ENCODE measurements around the gene SETD5. TPM values are rescaled to one million over a fixed set of nuclear protein-coding genes. Genes with fewer than 3 reads are reported as not detected.

The SETD5 gene
- total and polyA plus RNA-seq, 2 of the 8 experiments (the other 6 are each of a cell fraction or from before 2014, with no cell fraction given), result 108 to 234 TPM

DNA sequence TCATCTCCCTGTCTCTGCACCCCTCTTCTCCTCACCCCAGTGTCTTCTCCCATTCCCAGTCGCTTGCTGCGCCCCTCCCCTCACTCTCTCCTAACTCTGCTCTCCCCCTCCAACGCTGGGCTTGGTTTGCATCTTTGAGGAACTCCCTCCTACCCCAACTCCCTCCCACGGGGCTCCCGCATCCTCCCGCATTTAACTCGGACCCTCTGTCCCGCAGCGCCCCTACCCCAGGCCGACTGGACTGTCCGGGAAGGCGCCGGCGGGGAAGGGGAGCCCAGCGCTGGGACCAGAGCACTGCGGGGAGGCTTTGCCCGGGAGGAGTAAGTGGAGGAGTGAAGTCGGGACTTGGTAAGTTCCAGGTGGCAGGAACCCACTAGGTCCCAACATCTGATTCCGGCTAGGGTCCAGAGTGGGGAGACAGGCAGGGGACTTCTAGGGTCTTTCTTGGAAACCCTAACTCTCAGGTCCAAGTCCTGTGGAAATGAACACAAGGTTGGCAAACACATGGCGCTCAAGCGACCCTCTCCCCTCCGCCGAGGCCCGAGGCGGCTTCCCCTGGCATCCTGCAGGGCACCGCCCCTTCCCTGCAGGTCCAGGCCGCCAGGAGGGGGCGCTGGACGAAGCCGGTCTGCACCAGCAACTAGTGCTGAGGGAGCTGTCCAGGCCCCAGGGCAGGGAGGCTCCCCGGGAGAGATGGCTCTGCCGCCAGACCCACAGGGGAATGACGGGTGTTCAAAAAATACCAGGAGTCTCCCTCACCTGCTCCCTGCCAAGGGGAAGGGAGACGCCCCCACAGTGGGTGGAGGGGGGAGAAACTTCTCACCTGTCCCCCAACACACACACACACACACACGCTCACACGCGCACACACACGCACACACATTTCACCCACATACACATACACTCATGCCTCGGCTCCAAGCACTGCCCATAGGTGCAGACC lies 103.0 kb downstream of the SETD5 start:
- Histone ChIP-seq H4K5ac (ENCODE audit: insufficient read length, low read depth, low read length) (peak overlapping the region; percentile 22), H4K8ac (ENCODE audit: extremely low read depth, insufficient read depth, low read length) (peak overlapping the region; percentile 72), H3K23me2 (ENCODE audit: low read depth, low read length) (peaks cover 8% of the 10 kb centered on the region; the same call in 1 of the 2 replicates), H3K4ac (replicated peaks; ENCODE audit: insufficient read length, low read depth, low read length) (no peak overlapping the region), H3K79me1 (ENCODE audit: low read depth, low read length) (no peaks in the 10 kb centered on the region), H2BK120ac (replicated peaks; ENCODE audit: low read depth, low read length) (no peak overlapping the region), H3K4me3 (ENCODE audit: extremely low read depth in 1 of 4, insufficient read depth in 2 of 4, low read depth in 3 of 4, low read length in 4 of 4) (peak overlapping the region; percentile 58 to 92 (median 70)), H3K14ac (ENCODE audit: insufficient read length) (no peak overlapping the region), H3K23ac (ENCODE audit: insufficient read length) (no peak overlapping the region), H3K27ac (ENCODE audit: low read depth, low read length) (no peak overlapping the region), H4K20me1 (replicated peaks in 1 of 2; ENCODE audit: control insufficient read depth in 1 of 2, insufficient read depth in 2 of 2, low read length in 2 of 2) (peaks cover 0 to 2% of the 10 kb centered on the region in 2 experiments), H2BK5ac (ENCODE audit: low read depth, low read length) (0 out of 2 replicates have a peak overlapping the region, but pooled peaks have one; percentile 56), H2BK20ac (ENCODE audit: low read length) (no peak overlapping the region), H3K18ac (ENCODE audit: extremely low read depth, low read length) (peak overlapping the region; percentile 87), H3K9me3 (ENCODE audit: insufficient read depth in 2 of 2, low read depth in 1 of 2, low read length in 1 of 2) (no peaks in the 10 kb centered on the region), H2BK15ac (ENCODE audit: low read length) (no peak overlapping the region), H3K79me2 (ENCODE audit: control insufficient read depth in 1 of 2, insufficient read depth in 2 of 2, low read length in 2 of 2) (no peaks in the 10 kb centered on the region), H2AFZ (ENCODE audit: low read length) (peak overlapping the region; percentile 89; the same call in 1 of the 2 replicates), H3K9ac (replicated peaks in 1 of 4; ENCODE audit: extremely low read depth in 1 of 4, low read depth in 3 of 4, low read length in 3 of 4) (peak overlapping the region in 3 of 4 experiments; percentile 33 to 56 (median 35); a peak in 3 of 7 replicates), H2BK12ac (ENCODE audit: low read depth, low read length) (peak overlapping the region; percentile 63; the same call in 1 of the 2 replicates), H3K4me1 (replicated peaks in 1 of 4; ENCODE audit: control insufficient read depth in 3 of 4, insufficient read depth in 4 of 4, low read length in 3 of 4) (peaks cover 0 to 6% (median 3%) of the 10 kb centered on the region in 4 experiments; a peak in 4 of 7 replicates), H3K56ac (replicated peaks; ENCODE audit: insufficient read length, low read depth, low read length) (peak overlapping the region; percentile 0), H3K27me3 (replicated peaks in 1 of 4; ENCODE audit: control insufficient read depth in 3 of 4, extremely low read depth in 1 of 4, insufficient read depth in 3 of 4, low read length in 3 of 4) (peaks cover 0 to 12% (median 11%) of the 10 kb centered on the region in 4 experiments; a peak in 5 of 7 replicates), H3K4me2 (ENCODE audit: insufficient read depth in 1 of 2, low read depth in 2 of 2, low read length in 2 of 2) (peak overlapping the region; percentile 93 to 97), H4K91ac (replicated peaks; ENCODE audit: insufficient read length, low read length) (peak overlapping the region; percentile 48), H3K36me3 (ENCODE audit: control insufficient read depth in 2 of 4, insufficient read depth in 4 of 4, low read length in 3 of 4) (no peaks in the 10 kb centered on the region), H2AK5ac (ENCODE audit: low read depth, low read length) (no peak overlapping the region)
- CTCF ChIA-PET (ENCODE audit: partially characterized antibody), result interaction anchor here (0.6 to 6.7 kb wide), 25 partner anchors 7 to 731 kb away, joined by 3 to 109 read pairs (median 5); partner anchors contain the start of genes BRPF1, OXTR and THUMPD3
- DNase-seq (ENCODE audit: low read depth in 1 of 2, low spot score in 2 of 2) (peak; percentile 63 to 99), FAIRE-seq (no peak)
- WGBS, 2 experiments (ENCODE audit: extremely low coverage in 1 of 2, insufficient coverage in 1 of 2, insufficient read length in 1 of 2, insufficient replicate concordance in 2 of 2, low coverage in 1 of 2, low lambda C conversion rate in 2 of 2, missing lambda C conversion rate in 1 of 2), result 18% methylated on average over 33 of the region's 39 CpGs; no CpG with 5 or more reads in 1 of the 2 experiments
- POLR2A ChIA-PET (ENCODE audit: partially characterized antibody), result interaction anchor here (0.6 to 2.0 kb wide), 8 partner anchors 7 to 1401 kb away, joined by 3 to 7 read pairs (median 4); partner anchors contain the start of gene THUMPD3
- TF ChIP-seq YY1 (IDR thresholded peaks at IDR 0.05; ENCODE audit: low read depth, low read length) (peak; percentile 47; the same call in 1 of the 2 replicates), MAFK (IDR thresholded peaks at IDR 0.05; ENCODE audit: low read depth, low read length) (no peak), TEAD4 (IDR thresholded peaks at IDR 0.05; ENCODE audit: low read depth, low read length) (0 out of 2 replicates have a peak, but pooled peaks have one; percentile 16), RAD21 (IDR thresholded peaks at IDR 0.05 in 1 of 2, conservative IDR thresholded peaks at IDR 0.05 in 1 of 2; ENCODE audit: low read depth in 2 of 2, low read length in 2 of 2) (peak; percentile 68 to 76), SIN3A (conservative IDR thresholded peaks at IDR 0.05 in 1 of 2, IDR thresholded peaks at IDR 0.05 in 1 of 2; ENCODE audit: low read depth in 1 of 2, low read length in 2 of 2) (peak; percentile 68 to 91; a peak in 2 of 4 replicates), TBP (IDR thresholded peaks at IDR 0.05; ENCODE audit: low read depth, low read length) (peak; percentile 38; the same call in 1 of the 2 replicates), CBX5 (IDR thresholded peaks at IDR 0.05; ENCODE audit: low read depth, low read length) (no peak), GABPA (IDR thresholded peaks at IDR 0.05; ENCODE audit: borderline replicate concordance, insufficient read depth, low read length) (0 out of 2 replicates have a peak, but pooled peaks have one; percentile 5), SAP30 (IDR thresholded peaks at IDR 0.05; ENCODE audit: insufficient read depth, insufficient replicate concordance, low read length) (peak; percentile 34)

Measured in H1 (cell line).